Activated T-cell treated with anti-CD3 and anti-CD28 coated beads, Interleukin-2, amount 50 U/mL, for 4 hours (primary cell): Measurements from ENCODE around the gene SNX22. TPM values are rescaled to one million over a fixed set of nuclear protein-coding genes. Genes with fewer than 3 reads are reported as not detected.

Experiments used
- ATAC-seq, 2 donors: fragments of 200-7000 bp; cut with Tn5 transposase; one replicate each; pipeline ENCODE4 v1.10.0; 2021
- DNase-seq: peaks from one replicate; pipeline ENCODE4 v3.0.0-alpha.2; 2020
- H3K27me3 Mint-ChIP-seq: one replicate; pipeline ENCODE4 v1.8.0; 2021; ENCODE audit warnings: low read depth, mixed read lengths
- H3K36me3 Mint-ChIP-seq: one replicate; pipeline ENCODE4 v1.8.0; 2022; ENCODE audit warnings: mixed read lengths; ENCODE audit not compliant: insufficient read depth
- H3K4me1 Mint-ChIP-seq: one replicate; pipeline ENCODE4 v1.8.0; 2021; ENCODE audit warnings: low read depth, mixed read lengths
- H3K4me3 Mint-ChIP-seq: one replicate; pipeline ENCODE4 v1.8.0; 2021; ENCODE audit warnings: mild to moderate bottlenecking, moderate library complexity, mixed read lengths
- H3K9me3 Mint-ChIP-seq: one replicate; pipeline ENCODE4 v1.8.0; 2021; ENCODE audit warnings: mixed read lengths
- total RNA-seq, 3 donors: library from RNA; stranded (reverse); gene quantifications; one replicate each; pipeline ENCODE4 v1.2.1, GENCODE V29; 2021

The SNX22 gene
- total RNA-seq, 3 donors from 2014 or later, result 0.26 to 0.35 (median 0.30) TPM

- Mint-ChIP-seq H3K4me3 (no peak overlapping the region), H3K36me3 (peaks cover 15% of the 10 kb centered on the region), H3K9me3 (no peaks in the 10 kb centered on the region), H3K4me1 (peaks cover 5% of the 10 kb centered on the region), H3K27me3 (no peaks in the 10 kb centered on the region)
- ATAC-seq (no peak), DNase-seq (no peak)
Observed at GRCh38 chr15:64144565-64145281, 6.8 kb upstream of the SNX22 start.

GRCh38 chr15:64146041-64146440, 5.5 kb upstream of the SNX22 start:
- no peak for DNase-seq
- ATAC-seq, result no peak
- Mint-ChIP-seq H3K4me3 (no peak overlapping the region), H3K27me3 (peaks cover 2% of the 10 kb centered on the region), H3K4me1 (peaks cover 13% of the 10 kb centered on the region), H3K36me3 (peaks cover 10% of the 10 kb centered on the region), H3K9me3 (no peaks in the 10 kb centered on the region)

GRCh38 chr15:64146520-64146884, 5.0 kb upstream of the SNX22 start:
- Mint-ChIP-seq H3K27me3 (peaks cover 3% of the 10 kb centered on the region), H3K9me3 (no peaks in the 10 kb centered on the region), H3K4me1 (peaks cover 13% of the 10 kb centered on the region), H3K36me3 (peaks cover 7% of the 10 kb centered on the region), H3K4me3 (no peak overlapping the region)
- ATAC-seq (no peak), DNase-seq (no peak)

GRCh38 chr15:64146885-64147681, 4.4 kb upstream of the SNX22 start:
- Mint-ChIP-seq H3K36me3 (peaks cover 7% of the 10 kb centered on the region), H3K9me3 (no peaks in the 10 kb centered on the region), H3K4me1 (peaks cover 13% of the 10 kb centered on the region), H3K4me3 (no peak overlapping the region), H3K27me3 (peaks cover 3% of the 10 kb centered on the region)
- ATAC-seq (no peak), DNase-seq (no peak)

- Mint-ChIP-seq H3K4me1 (peaks cover 13% of the 10 kb centered on the region), H3K36me3 (peaks cover 7% of the 10 kb centered on the region), H3K4me3 (no peak overlapping the region), H3K9me3 (no peaks in the 10 kb centered on the region), H3K27me3 (peaks cover 9% of the 10 kb centered on the region)
- ATAC-seq (no peak), DNase-seq (no peak)
Observed at GRCh38 chr15:64148168-64148567, 3.4 kb upstream of the SNX22 start.

GRCh38 chr15:64148581-64148980, 3.0 kb upstream of the SNX22 start:
- Mint-ChIP-seq H3K9me3 (no peaks in the 10 kb centered on the region), H3K4me3 (no peak overlapping the region), H3K4me1 (peaks cover 16% of the 10 kb centered on the region), H3K27me3 (peaks cover 11% of the 10 kb centered on the region), H3K36me3 (peaks cover 3% of the 10 kb centered on the region)
- ATAC-seq, result no peak
- no peak for DNase-seq

GRCh38 chr15:64149424-64149823, 2.1 kb upstream of the SNX22 start:
- no peaks in the 10 kb centered on the region for H3K9me3 Mint-ChIP-seq
- ATAC-seq (no peak), DNase-seq (no peak)
- H3K27me3 Mint-ChIP-seq, result peaks cover 11% of the 10 kb centered on the region
- peaks cover 19% of the 10 kb centered on the region for H3K4me1 Mint-ChIP-seq
- peaks cover under 1% of the 10 kb centered on the region for H3K36me3 Mint-ChIP-seq
- H3K4me3 Mint-ChIP-seq, result no peak overlapping the region

GRCh38 chr15:64149893-64150578, 1.5 kb upstream of the SNX22 start:
- DNase-seq, result no peak
- Mint-ChIP-seq H3K9me3 (no peaks in the 10 kb centered on the region), H3K36me3 (peaks cover 2% of the 10 kb centered on the region), H3K4me3 (no peak overlapping the region), H3K4me1 (peaks cover 20% of the 10 kb centered on the region), H3K27me3 (peaks cover 11% of the 10 kb centered on the region)
- no peak for ATAC-seq

GRCh38 chr15:64152507-64153387, 1.2 kb downstream of the SNX22 start:
- peaks cover 20% of the 10 kb centered on the region for H3K4me1 Mint-ChIP-seq
- no peaks in the 10 kb centered on the region for H3K9me3 Mint-ChIP-seq
- H3K27me3 Mint-ChIP-seq, result peaks cover 11% of the 10 kb centered on the region
- ATAC-seq (no peak), DNase-seq (no peak)
- H3K4me3 Mint-ChIP-seq, result peak overlapping the region; percentile 63
- peaks cover 19% of the 10 kb centered on the region for H3K36me3 Mint-ChIP-seq

- H3K9me3 Mint-ChIP-seq, result no peaks in the 10 kb centered on the region
- peaks cover 26% of the 10 kb centered on the region for H3K36me3 Mint-ChIP-seq
- H3K4me3 Mint-ChIP-seq, result peak overlapping the region; percentile 63
- ATAC-seq (peak; percentile 89), DNase-seq (peak; percentile 93)
- peaks cover 29% of the 10 kb centered on the region for H3K4me1 Mint-ChIP-seq
- peaks cover 11% of the 10 kb centered on the region for H3K27me3 Mint-ChIP-seq
Observed at GRCh38 chr15:64153480-64154367, 2.2 kb downstream of the SNX22 start.

GRCh38 chr15:64155802-64156651, 4.5 kb downstream of the SNX22 start:
- peaks cover 40% of the 10 kb centered on the region for H3K36me3 Mint-ChIP-seq
- H3K4me3 Mint-ChIP-seq, result no peak overlapping the region
- ATAC-seq (no peak), DNase-seq (no peak)
- H3K9me3 Mint-ChIP-seq, result no peaks in the 10 kb centered on the region
- peaks cover 30% of the 10 kb centered on the region for H3K4me1 Mint-ChIP-seq
- H3K27me3 Mint-ChIP-seq, result peaks cover 9% of the 10 kb centered on the region

GRCh38 chr15:64156652-64157331, 5.3 kb downstream of the SNX22 start:
- Mint-ChIP-seq H3K4me3 (no peak overlapping the region), H3K36me3 (peaks cover 41% of the 10 kb centered on the region), H3K9me3 (no peaks in the 10 kb centered on the region), H3K27me3 (peaks cover 8% of the 10 kb centered on the region), H3K4me1 (peaks cover 33% of the 10 kb centered on the region)
- ATAC-seq, result no peak
- DNase-seq, result no peak
